Iris pigment epithelial cell (primary cell): ENCODE results near the gene PASD1.
A peak's percentile ranks its signal among the peaks of the same experiment; 100 is the strongest.
"Not testable (repeated sequence)": the region's sequence is repeated elsewhere in the genome, so short reads cannot be mapped to it uniquely, and the experiment has no call there.

Experiments
- DNase-seq: peaks from one replicate; pipeline ENCODE4 v3.0.0-alpha.2; 2011; ENCODE audit warnings: low read depth

PASD1 gene, protein sequence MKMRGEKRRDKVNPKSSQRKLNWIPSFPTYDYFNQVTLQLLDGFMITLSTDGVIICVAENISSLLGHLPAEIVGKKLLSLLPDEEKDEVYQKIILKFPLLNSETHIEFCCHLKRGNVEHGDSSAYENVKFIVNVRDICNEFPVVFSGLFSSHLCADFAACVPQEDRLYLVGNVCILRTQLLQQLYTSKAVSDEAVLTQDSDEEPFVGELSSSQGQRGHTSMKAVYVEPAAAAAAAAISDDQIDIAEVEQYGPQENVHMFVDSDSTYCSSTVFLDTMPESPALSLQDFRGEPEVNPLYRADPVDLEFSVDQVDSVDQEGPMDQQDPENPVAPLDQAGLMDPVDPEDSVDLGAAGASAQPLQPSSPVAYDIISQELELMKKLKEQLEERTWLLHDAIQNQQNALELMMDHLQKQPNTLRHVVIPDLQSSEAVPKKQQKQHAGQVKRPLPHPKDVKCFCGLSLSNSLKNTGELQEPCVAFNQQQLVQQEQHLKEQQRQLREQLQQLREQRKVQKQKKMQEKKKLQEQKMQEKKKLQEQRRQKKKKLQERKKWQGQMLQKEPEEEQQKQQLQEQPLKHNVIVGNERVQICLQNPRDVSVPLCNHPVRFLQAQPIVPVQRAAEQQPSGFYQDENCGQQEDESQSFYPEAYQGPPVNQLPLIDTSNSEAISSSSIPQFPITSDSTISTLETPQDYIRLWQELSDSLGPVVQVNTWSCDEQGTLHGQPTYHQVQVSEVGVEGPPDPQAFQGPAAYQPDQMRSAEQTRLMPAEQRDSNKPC

DNA sequence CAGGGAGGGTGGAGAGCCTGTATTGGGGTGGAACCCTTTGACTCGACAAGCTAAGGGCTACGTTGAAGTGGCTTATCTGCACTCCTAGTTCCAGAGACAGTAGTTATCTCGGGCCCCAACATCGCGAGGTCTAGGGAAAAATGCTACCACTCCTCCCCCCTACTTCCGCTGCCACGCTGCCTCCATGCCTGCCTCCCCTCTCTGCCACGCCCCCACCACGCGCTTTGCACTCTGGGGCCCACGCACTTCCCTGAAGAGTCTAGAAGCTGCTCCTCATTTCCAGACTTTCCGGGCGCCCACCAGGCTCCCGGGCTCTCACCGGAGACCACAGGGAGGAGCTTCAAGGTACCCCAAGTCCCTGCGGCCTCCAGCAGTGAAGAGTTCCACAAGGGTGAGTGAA, at the start of gene PASD1:
Gene PASD1 (plus strand): TSS at position 227 of the 400 bp plus-strand sequence. CDS start 37,879 bp downstream, outside the sequence.
- DNase-seq, result no peak

DNA sequence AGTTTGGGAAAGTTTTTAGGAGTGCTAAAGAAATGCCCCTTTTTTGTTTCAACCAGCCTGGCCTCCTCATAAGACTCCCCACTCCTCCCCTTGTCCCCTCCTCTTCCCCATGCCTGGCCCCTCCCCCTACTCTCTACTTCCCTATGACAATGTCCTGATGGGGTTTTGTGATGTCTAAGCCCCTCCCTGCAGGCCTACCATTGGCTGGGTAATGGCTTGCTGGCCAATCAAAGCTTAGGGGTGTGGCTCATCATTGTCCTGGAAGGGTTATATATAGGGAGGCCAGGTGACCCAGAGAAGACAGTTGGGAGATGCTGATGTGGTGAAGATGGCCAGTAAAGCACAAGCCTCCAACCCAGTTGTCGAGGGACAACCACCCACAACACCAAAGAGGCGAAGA, 48.2 kb upstream of the PASD1 start:
- no peak for DNase-seq

DNA sequence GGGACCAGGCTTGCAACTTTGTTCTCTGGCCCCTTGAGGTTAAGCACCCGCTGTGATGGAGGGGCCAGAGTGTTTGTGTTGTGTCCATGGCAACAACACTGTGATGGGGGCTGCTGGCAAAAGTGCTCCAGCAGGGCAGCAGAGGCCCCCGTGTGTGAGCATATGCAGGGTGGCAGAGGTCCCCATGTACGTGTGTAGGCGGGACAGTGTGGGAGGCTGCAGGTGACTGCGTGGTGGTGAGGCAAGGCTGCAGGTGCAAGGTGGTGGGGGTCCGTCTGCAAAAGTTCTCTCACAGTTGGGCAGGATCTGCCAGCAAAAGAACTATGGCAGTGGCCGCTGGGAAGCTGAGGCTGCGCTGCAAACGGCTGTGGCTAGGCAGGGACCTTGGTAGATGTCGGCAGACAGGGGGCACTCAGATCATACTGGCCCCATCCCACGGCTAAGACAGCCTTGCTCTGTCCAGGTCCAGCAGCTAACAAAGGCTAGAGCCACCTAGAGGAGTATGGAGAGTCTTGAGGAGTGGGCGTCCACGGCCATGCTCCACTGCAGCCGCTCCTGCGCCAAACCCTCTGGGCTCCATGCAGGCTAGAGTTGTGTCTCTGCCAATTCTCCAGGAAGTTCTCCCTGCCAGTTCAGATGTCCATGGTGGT, 46.8 kb upstream of the PASD1 start:
- DNase-seq, result no peak

DNA sequence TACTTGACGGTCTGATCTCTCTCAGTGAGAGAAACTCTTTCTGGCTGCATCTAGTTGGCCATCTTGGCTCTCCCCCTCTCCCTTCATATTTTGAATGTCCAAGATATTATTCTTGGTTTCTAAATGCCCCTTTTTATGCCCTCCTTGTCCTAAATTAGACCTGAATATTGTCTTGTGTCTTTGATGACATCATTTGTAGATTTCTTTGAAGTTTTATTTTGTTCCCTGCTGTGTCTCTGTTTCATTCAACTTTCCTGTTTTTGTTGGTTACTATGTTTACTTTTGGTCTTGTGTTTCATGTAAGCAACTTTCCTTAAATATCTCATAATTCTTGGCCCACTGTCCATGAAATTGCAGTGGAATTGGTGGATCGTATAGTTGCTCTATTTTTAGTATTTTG, 46.1 kb upstream of the PASD1 start:
- no peak for DNase-seq

DNA sequence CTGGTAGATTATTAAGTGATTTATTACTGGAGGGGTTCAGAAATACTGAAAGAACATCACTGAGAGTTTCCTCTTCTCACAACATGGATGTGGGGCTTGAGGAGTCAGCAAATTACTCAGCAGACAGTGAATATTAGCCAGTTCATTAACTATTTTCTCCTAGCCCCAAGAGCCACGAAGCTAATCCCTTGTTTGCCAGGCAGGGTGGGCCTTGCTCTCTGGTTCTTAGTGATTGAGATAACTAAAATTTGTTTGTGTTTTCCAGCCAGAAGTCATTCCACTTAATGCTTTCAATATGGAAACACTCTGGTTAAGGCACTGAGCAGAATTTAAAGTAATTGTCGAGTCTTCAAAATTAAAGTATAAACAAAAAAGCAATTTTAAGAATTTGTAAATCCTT, 40.1 kb upstream of the PASD1 start:
- DNase-seq, result no peak

DNA sequence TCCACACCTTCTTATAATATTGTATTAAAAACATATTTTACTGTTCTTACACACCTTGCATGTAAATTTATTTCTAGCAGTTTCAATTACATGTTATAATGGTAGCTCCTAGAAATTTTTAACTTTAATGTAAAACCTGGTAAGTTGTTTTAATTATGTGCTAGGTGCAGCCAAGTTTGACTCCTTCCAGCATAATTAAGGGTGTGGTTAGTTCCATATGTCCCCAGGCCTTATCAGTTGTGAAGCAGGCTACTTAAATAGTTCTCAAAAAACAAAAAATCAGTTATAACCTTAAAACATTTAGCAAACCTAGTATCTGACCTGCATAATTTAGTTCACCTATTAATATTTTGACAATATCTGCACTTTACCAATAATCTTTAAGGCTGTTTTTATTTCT, 26.9 kb upstream of the PASD1 start:
- DNase-seq, result no peak

DNA sequence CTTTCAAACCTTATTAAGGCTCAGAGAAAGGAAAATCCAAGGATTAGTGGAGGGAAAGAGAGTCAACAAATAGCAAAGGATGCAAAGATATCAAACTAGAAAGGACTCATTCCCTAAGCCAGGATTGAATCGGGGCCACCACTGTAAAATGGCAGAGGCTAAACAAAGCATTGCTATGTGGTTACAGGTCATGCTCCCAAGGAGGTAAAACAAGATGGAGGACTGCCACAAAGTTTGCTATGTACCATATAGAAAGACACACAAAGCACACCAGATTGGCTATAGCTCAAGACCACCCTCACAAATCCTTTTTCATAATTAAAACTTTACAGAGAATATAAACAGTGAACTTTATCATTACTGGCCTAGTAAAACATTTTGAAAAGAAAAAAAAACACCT, 25.9 kb upstream of the PASD1 start:
- no peak for DNase-seq

DNA sequence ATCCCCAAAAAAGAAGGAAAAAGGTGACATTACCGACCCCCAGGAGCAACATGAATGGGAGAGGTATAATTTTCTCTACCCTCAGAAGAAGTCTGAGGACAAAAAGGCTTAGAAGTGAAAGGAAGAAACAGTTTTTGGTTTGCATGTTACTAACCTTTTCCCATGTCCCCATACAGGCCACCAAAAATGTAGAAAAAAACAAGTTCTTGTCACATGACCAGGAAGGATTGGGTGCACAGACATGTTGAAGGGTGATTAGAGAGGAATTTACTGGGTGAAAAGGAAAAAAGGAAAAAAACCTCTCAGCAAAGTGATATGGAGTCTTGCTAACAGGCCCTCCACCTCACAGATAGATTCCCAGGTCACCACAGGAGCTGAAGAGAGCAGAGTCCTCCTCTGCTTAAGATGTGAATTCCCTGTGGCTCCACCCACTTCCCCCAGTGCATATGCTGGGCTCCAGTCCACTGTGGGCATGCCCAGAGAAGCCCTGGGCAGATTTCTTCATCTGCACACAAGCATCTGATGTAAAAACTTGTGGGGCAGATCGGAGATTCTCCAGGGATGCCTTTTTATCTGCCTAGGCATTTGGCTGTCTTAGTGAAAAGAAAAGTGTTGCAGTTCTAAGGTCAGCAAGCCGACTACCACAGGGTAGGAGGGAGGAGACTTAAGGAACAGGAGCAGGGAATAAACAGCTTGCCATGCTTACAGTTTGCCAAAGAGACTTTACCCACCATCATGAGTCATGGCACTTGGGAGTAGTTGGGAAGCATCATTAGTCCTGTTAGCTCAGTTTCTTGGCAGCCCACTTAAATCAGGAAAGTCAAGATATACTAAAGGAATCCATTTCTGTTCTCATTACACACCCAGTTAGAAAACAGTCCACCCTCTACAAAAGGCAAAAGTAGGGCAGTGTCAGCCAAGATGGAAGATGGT, 25.0 kb upstream of the PASD1 start:
- DNase-seq, result no peak

DNA sequence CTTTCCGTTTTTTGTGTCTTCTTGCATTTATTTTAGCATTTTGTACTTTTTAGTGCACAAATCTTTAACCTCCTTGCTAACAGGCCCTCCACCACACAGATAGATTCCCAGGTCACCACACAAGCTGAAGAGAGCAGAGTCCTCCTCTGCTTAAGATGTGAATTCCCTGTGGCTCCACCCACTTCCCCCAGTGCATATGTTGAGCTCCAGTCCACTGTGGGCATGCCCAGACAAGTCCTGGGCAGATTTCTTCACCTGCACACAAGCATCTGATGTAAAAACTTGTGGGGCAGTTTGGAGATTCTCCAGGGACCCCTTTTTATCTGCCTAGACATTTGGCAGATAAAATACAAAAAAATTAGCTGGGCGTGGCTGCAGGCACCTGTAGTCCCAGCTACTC, 19.8 kb upstream of the PASD1 start:
- peak; percentile 28 for DNase-seq

DNA sequence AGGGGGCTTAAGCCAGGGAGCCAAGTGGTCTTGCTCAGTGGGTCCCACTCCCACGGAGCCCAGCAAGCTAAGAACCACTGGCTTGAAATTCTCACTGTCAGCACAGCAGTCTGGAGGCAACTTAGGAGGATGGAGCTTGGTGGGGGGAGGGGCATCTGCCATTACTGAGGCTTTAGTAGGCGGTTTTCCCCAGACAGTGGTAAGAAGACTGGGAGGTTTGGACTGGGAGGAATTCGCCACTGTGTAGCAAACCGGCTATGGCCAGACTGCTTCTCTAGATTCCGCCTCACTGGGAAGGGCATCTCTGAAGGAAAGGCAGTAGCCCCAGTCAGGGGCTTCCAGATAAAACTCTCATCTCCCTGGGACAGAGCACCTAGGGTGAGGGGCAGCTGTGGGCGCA, 17.2 kb upstream of the PASD1 start:
- DNase-seq, result not testable (repeated sequence)

DNA sequence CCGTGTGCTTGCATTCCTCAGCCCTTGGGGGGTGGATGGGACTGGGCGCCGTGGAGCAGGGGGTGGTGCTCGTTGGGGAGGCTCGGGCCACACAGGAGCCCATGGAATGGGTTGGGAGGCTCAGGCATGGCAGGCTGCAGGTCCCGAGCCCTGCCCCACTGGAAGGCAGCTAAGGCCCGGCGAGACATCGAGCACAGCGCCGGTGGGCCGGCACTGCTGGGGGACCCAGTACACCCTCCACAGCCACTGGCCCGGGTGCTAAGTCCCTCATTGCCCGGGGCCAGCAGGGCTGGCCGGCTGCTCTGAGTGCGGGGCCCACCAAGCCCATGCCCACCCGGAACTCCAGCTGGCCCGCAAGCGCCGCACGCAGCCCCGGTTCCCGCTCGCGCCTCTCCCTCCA, 12.3 kb upstream of the PASD1 start:
- DNase-seq, result not testable (repeated sequence)

DNA sequence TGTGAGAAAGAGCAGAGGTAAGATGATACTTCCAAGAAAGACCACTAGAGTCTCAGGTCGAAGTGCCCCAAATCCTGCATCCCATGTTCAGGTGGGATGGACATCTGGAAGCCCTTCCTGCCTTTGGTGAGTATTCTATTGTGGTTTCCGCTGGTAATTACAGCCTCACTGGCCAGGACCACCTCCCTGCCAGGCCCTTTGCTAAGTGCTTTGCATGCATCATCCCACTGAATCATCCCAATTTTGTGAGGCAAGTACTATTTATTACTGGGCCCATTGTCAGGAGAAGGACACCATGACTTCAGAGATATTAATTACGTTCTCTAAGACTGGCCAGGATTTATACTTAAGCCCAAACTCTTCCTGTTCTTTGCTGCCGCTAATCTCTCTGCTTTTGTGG, 10.7 kb upstream of the PASD1 start:
- no peak for DNase-seq

DNA sequence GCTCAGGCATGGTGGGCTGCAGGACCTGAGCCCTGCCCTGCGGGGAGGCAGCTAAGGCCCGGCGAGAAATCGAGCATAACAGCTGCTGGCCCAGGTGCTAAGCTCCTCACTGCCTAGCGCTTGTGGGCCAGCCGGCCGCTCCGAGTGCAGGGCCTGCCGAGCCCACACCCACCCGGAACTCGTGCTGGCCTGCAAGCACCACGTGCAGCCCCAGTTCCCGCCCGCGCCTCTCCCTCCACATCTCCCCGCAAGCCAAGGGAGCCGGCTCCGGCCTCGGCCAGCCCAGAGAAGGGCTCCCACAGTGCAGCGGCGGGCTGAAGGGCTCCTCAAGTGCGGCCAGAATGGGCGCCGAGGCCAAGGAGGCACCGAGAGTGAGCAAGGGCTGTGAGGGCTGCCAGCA, 8.2 kb upstream of the PASD1 start:
- DNase-seq, result not testable (repeated sequence)

DNA sequence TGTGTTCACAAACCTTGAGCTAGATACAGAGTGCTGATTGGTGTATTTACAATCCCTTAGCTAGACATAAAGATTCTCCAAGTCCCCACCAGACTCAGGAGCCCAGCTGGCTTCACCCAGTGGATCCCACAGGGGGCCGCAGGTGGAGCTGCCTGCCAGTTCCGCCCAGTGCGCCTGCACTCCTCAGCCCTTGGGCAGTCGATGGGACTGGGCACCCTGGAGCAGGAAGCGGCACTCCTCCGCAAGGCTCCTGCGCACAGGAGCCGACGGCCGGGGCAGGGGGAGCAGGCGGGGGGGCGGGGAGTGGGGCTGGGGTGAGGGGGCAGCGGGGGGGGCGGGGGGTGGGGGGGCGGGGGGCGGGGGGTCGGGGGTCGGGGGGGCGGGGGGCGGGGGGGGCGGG, 990 bp upstream of the PASD1 start:
- not testable (repeated sequence) for DNase-seq

DNA sequence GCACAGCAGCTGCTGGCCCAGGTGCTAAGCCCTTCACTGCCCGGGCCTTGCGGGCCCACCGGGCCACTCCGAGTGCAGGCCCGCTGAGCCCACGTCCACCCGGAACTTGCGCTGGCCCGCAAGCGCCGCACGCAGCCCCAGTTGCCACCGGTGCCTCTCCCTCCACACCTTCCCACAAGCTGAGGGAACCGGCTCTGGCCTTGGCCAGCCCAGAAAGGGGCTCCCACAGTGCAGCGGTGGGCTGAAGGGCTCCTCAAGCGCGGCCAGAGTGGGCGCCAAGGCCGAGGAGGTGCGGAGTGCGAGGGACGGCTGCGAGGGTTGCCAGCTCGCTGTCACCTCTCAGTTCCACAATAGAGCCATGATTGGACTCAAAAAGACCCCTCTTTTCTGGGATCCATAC, 472 bp upstream of the PASD1 start:
- not testable (repeated sequence) for DNase-seq

DNA sequence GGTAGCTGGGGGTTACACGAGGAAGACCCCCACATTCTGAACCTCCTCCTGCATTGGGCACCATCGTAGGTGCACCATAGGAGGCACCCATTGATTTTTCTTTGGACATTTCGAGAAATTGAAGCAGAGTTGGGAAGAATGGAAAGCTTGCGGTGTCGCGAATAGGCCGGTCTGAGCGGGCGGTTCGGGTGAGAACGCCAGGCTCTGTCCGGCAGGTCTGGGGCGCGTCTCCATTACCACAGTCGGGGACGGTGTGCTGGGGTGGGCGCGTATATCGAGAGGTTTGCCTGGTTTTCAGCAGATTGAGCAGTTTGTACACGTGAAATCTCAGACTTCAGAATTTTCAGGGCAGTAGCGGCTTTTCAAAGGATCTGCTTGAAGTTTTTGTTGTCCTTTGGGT, 560 bp downstream of the PASD1 start:
- DNase-seq, result no peak

DNA sequence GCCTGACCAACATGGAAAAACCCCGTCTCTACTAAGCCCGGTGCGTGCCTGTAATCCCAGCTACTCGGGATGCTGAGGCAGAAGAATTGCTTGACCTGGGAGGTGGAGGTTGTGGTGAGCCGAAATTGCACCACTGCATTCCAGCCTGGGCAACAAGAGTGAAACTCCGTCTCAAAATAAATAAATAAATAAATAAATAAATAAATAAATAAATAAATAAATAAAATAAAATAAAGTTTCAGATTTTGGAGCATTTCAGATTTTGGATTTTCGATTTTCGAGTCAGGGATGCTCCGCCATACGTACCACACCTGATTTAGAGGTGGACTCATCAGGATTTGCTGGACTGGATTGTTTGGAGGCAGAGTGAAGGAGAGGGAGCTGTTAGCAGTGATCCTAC, 3.4 kb downstream of the PASD1 start:
- not testable (repeated sequence) for DNase-seq

DNA sequence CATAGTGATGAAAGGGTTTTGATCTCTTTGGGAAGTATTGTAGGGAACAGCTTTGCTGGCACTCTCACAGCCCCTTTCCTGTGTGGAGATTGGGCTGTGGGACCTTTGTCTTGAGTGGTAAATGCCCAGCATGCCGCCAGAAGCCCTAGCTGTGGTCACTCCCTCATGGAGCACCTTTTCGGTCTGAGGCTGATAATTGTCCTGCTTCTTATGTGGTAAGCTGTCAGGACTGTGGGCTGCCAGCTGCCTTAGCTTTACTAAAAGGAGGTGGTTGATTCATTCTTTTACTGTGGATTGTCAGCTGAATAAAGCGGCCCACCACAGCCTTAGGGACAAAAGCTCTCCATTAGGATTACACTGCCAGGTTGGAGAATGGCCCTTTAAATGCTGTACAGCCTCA, 7.1 kb downstream of the PASD1 start:
- DNase-seq, result no peak

DNA sequence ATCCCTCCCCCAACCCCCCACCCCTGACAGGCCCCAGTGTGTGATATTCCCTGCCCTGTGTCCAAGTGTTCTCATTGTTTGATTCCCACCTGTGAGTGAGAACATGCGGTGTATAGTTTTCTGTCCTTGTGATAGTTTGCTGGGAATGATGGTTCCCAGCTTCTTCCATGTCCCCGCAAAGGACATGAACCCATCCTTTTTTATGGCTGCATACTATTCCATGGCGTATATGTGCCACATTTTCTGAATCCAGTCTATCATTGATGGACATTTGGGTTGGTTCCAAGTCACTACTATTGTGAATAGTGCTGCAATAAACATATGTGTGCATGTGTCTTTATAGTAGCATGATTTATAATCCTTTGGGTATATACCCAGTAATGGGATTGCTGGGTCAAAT, 29.9 kb downstream of the PASD1 start:
- DNase-seq, result not testable (repeated sequence)

DNA sequence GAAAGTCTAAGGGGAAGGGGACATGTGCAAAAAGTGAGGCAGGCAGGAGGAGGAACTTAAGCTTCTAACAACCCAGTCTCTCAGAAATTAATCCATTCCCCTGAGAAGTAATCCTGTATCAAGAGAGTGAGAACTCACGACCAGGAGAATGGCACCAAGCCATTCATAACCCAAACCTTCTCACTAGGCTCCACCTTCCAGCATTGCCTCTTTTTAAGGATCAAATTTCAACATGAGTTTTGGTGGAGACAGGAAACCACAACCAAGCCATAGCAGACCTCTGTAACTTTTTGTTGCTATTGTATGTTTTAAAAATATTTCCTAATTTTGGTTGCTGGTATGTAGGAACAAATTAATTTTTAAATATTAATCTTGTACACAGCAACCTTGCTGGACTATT, 32.8 kb downstream of the PASD1 start:
- DNase-seq, result no peak

DNA sequence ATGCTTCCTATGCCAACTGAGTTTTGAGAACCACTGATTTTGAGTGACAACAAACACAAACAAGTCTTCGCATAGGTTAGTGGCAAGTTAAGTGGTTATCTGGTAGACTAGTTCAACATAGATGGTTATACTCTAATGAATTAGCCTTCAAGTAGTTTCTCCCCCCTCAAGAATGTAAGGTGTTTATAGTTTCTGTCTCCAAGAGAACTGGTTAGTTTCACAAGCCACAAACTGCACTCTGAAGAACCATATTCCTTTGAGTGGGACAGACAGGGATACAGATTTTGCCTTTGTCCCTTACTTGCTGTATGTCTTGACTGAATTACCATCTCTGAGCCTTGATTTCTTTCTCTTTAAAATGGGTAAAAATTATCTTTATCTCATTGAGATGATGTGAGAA, 41.5 kb downstream of the PASD1 start:
- no peak for DNase-seq

DNA sequence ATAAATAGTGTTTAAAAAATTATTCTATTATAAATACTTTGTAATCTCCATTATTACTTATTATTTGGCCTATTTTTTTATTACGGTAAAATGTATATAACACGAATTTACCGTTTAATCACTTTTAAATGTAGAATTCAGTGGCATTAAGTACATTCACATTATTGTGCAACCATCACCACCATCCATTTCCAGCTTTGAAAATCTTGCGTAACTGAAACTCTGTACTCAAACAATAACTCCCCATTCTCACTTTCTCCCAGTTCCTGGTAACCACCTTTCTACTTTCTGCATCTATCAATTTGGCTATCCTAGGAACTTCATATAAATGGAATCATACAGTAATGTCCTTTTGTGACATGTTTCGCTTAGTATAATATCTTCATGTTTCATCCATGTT, 45.7 kb downstream of the PASD1 start:
- no peak for DNase-seq
